ENCODE data around the gene KCNH1. TPM values are rescaled to one million over a fixed set of nuclear protein-coding genes. Genes with fewer than 3 reads are reported as not detected.

The KCNH1 gene
- total and polyA plus RNA-seq, 4 donors: not detected

DNA sequence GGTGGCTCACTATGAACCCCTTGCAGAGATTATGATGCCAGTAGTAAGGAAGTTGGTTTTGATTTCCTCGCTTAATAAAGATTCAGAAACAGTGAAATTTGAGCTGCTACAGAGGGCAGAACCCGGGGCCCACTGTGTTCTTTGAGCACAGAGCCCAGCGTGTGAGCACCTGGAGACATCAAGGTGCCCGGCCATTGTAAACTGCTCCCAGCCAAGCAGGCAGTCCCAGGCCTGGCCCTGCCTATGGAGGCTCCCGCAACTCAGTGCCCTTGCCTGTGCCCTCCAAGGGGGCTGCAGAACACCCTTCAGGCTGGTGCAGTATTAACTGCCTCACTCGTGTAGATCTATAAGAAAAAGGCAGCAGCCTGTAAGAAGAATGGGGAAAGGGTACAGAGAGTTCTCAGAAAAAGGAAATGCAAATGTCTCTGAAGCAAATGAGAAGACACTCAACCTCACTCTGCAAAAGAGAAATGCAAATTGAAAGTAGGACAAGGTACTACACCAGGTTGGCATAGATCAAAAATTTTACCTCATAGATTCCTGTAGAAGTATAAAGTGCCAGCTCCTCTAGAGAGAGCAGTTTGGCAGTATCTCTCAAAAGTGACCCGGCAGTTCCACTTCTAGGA is 481.5 kb downstream of the KCNH1 start:
- Histone ChIP-seq H3K4me1 (ENCODE audit: control insufficient read depth in 4 of 4, insufficient read depth in 4 of 4, low read length in 3 of 4) (no peaks in the 10 kb centered on the region), H3K9me3 (ENCODE audit: control insufficient read depth in 4 of 4, low read length in 3 of 4) (no peaks in the 10 kb centered on the region), H3K27me3 (ENCODE audit: control insufficient read depth in 4 of 4, insufficient read depth in 4 of 4, low read length in 3 of 4) (no peaks in the 10 kb centered on the region), H3K36me3 (ENCODE audit: control insufficient read depth in 4 of 4, insufficient read depth in 3 of 4, low read depth in 1 of 4, low read length in 3 of 4) (no peaks in the 10 kb centered on the region), H3K9ac (ENCODE audit: low read depth in 1 of 2, low read length in 2 of 2) (no peak overlapping the region), H3K4me3 (ENCODE audit: low read depth in 1 of 3, low read length in 3 of 3) (no peak overlapping the region), H3K27ac (ENCODE audit: low read depth in 1 of 2, low read length in 2 of 2) (no peak overlapping the region)
- no peak for TF ChIP-seq NR2F2 (IDR thresholded peaks at IDR 0.05)
- no peak for TF ChIP-seq FOXA2 (IDR thresholded peaks at IDR 0.05)
- no peak for DNase-seq (ENCODE audit: low spot score)
- 93% methylated on average over 7 of the region's 7 CpGs for WGBS

- H3K27ac ChIP-seq (ENCODE audit: low read depth in 1 of 2, low read length in 2 of 2): no peak overlapping the region
- H3K4me3 ChIP-seq (ENCODE audit: low read depth in 1 of 3, low read length in 3 of 3): no peak overlapping the region
- no peaks in the 10 kb centered on the region for H3K27me3 ChIP-seq (ENCODE audit: control insufficient read depth in 4 of 4, insufficient read depth in 4 of 4, low read length in 3 of 4)
- TF ChIP-seq REST (IDR thresholded peaks at IDR 0.05) (no peak), HNF4A (conservative IDR thresholded peaks at IDR 0.05) (no peak), FOXA2 (IDR thresholded peaks at IDR 0.05) (no peak), RXRA (IDR thresholded peaks at IDR 0.05) (no peak), NR2F2 (IDR thresholded peaks at IDR 0.05) (no peak), ATF3 (IDR thresholded peaks at IDR 0.05) (no peak)
- TF ChIP-seq, protein P1, sequence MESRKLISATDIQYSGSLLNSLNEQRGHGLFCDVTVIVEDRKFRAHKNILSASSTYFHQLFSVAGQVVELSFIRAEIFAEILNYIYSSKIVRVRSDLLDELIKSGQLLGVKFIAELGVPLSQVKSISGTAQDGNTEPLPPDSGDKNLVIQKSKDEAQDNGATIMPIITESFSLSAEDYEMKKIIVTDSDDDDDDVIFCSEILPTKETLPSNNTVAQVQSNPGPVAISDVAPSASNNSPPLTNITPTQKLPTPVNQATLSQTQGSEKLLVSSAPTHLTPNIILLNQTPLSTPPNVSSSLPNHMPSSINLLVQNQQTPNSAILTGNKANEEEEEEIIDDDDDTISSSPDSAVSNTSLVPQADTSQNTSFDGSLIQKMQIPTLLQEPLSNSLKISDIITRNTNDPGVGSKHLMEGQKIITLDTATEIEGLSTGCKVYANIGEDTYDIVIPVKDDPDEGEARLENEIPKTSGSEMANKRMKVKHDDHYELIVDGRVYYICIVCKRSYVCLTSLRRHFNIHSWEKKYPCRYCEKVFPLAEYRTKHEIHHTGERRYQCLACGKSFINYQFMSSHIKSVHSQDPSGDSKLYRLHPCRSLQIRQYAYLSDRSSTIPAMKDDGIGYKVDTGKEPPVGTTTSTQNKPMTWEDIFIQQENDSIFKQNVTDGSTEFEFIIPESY (IDR thresholded peaks at IDR 0.05): no peak
- TF ChIP-seq, protein P2, sequence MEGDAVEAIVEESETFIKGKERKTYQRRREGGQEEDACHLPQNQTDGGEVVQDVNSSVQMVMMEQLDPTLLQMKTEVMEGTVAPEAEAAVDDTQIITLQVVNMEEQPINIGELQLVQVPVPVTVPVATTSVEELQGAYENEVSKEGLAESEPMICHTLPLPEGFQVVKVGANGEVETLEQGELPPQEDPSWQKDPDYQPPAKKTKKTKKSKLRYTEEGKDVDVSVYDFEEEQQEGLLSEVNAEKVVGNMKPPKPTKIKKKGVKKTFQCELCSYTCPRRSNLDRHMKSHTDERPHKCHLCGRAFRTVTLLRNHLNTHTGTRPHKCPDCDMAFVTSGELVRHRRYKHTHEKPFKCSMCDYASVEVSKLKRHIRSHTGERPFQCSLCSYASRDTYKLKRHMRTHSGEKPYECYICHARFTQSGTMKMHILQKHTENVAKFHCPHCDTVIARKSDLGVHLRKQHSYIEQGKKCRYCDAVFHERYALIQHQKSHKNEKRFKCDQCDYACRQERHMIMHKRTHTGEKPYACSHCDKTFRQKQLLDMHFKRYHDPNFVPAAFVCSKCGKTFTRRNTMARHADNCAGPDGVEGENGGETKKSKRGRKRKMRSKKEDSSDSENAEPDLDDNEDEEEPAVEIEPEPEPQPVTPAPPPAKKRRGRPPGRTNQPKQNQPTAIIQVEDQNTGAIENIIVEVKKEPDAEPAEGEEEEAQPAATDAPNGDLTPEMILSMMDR (IDR thresholded peaks at IDR 0.05; ENCODE audit: low read depth, low read length, missing input control): no peak
- no peaks in the 10 kb centered on the region for H3K9me3 ChIP-seq (ENCODE audit: control insufficient read depth in 4 of 4, low read length in 3 of 4)
- 82% methylated on average over 2 of the region's 2 CpGs for WGBS
- no peaks in the 10 kb centered on the region for H3K36me3 ChIP-seq (ENCODE audit: control insufficient read depth in 4 of 4, insufficient read depth in 3 of 4, low read depth in 1 of 4, low read length in 3 of 4)
- peaks cover 0 to 2% (median 0%) of the 10 kb centered on the region in 4 donors for H3K4me1 ChIP-seq (ENCODE audit: control insufficient read depth in 4 of 4, insufficient read depth in 4 of 4, low read length in 3 of 4)
- no peak overlapping the region for H3K9ac ChIP-seq (ENCODE audit: low read depth in 1 of 2, low read length in 2 of 2)
- no peak for DNase-seq (ENCODE audit: low spot score)
These were observed 483.5 kb downstream of the KCNH1 start for GRCh38 chr1:210650403-210650802.
